LoVo (cell line): ENCODE measurements around the gene MOB3B.

Experiments
- DNase-seq: peaks from one replicate; pipeline ENCODE4 v3.0.0-alpha.2; 2016; ENCODE audit warnings: low spot score

MOB3B gene

DNA sequence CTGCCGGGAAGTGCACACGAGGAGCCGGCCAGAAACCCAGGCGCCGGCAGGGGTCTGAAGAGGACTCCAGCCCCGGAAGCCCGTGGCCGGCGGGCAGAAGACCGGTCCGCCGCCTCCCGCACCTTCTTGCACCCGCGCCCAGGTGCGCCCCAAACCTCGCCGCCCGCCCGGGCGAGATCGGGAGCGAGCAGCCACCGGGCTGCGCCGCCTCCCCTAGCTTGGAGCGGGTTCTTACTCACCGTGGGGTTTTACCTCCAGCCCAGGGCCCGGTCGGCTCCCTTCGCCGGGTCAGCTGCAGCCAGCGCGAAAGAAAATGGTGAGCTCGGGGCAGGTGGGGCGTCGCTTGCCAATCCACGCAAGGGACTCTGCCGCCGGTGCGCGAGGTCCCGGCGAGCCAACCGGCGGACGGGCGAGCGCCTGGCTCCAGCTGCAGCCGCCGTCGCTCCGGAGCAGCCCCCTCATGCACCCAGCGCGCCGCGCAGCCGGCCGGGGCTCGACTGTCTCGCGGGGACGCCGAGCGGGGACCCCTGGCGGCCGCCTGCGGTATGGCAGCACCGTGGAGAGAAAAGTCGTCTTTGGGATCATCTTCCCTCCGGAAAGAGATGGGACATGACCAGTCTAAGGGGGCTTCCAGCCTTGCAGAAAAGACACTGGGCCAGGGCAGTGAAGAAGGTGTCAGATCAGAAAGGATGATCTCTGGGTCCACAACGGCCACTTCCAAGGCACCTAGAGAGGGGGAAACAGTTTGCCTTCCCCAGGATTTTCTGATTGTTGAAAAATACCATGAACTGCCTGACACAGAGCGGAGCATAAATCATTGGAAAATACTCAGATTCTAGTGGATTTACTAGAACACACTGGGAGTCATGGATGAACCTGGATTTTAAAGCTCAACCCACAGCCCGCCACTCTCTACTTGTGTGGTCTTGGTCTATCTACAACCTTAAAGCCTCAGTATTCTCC is at the start of gene MOB3B:
Gene MOB3B, minus strand, starts transcription at position 499 of the 963 bp plus-strand sequence. CDS start 74,264 bp downstream, outside the sequence.
- peak; percentile 75 for DNase-seq

- DNase-seq: peak; percentile 96
Measured at GRCh38 chr9:27573634-27574590, 44.3 kb upstream of the MOB3B start.

- DNase-seq: peak; percentile 78
Measured at GRCh38 chr9:27572918-27573633, 43.5 kb upstream of the MOB3B start, which contains the start of gene C9orf72. TSS of gene C9orf72 (minus strand) at chr9:27573481. CDS start at chr9:27567120, 6,361 bp downstream.

GRCh38 chr9:27572566-27572917 is 42.9 kb upstream of the MOB3B start:
- peak; percentile 25 for DNase-seq

GRCh38 chr9:27572061-27572460 is 42.4 kb upstream of the MOB3B start:
- no peak for DNase-seq

DNA sequence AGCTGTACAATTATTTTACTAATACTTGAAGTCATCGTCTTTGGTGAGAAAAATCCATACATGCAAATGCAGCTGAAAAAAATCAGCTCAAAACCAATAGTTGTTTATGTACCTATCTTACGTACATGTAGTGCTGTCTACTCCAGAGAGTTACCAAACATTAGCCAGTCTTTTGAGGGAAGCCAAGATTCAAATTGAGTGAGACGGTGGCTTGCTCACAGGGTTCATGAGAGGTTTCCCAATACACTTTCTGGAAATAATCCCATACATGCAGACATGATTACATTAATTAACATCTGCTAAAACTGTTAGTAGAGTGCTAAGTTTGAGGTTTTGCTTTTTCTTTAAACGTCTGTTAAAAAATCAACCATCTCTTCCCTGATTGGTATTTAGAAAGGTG is 41.4 kb upstream of the MOB3B start:
- DNase-seq: no peak

DNA sequence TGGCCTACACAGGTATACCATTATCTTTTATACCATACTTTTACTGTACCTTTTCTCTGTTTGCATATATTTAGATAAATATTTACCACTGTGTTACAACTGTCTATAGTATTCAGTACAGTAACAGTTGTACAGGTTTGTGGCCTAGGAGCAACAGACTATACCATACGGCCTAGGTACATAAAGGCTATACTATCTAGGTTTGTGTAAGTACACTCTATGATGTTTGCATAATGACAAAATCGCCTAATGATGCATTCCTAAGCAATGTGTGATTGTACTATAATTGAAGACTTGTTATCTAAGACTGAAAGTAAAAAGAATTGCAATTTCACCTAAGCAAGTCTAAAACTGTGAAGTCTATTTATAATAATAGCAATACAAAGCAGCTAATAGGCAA is 39.8 kb upstream of the MOB3B start:
- DNase-seq: peak; percentile 15

DNA sequence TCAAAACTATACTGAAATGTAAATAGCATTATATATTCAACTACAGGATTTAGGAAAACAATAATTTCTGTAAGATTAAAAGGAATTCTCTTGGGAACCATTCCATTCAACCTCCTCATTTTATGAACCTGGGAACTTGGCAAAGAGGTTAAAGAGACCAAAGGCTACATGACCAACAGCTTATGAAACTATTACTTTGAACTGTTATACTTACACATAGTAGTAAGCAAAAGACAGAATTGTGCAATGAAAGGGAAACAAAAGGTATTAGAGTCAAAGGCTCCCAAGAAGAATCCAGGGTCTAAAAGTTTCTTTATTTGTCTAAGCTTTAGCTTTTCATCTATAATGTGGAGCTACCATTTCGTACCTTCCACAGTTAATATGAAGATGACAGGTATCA is 36.5 kb upstream of the MOB3B start:
- no peak for DNase-seq

DNA sequence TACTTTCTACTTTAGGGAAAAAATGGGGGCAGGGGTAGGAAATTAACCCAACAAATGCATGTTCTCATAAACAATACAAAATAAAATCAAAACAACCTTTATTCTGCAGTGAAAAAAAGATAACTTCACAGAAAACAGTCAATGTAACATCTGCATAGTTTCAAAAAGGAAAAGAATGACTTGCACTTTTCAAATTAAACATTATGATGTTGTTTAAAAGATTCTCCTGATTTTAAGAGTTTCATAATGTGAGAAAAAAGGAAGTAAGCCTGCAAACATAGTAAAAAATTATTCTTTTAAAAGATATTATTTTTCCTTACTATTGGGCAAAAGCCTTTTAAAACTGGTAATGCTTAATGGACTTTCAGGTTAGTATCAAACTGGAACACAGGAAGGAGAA is 36.1 kb upstream of the MOB3B start:
- no peak for DNase-seq

- no peak for DNase-seq
Measured at GRCh38 chr9:27564670-27565069, 35.1 kb upstream of the MOB3B start.

GRCh38 chr9:27563738-27564430 is 34.3 kb upstream of the MOB3B start:
- DNase-seq: no peak

GRCh38 chr9:27561685-27562084 is 32.1 kb upstream of the MOB3B start:
- no peak for DNase-seq

DNA sequence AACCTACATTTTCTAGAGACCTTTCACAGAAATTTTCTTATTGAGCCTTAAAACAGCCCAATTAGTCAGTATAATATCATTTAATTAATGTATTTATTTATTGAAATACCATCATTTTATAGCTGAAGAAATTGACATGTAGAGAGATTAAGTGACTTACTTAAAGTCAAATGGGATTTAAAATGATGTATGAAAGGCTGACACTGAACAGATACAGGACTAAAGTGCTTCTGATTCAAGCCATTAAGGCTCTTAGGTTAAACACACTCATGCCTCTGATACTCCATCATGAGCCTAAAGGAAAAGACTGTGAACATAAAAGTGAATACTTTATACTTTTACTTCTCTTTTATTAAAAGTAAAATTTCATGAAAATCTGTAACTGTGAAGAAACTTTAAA is 30.8 kb upstream of the MOB3B start:
- no peak for DNase-seq

GRCh38 chr9:27558307-27558706 is 28.7 kb upstream of the MOB3B start:
- no peak for DNase-seq

- DNase-seq: no peak
Measured at GRCh38 chr9:27556470-27556869, 26.9 kb upstream of the MOB3B start.

GRCh38 chr9:27554712-27555111 is 25.1 kb upstream of the MOB3B start:
- DNase-seq: no peak

- no peak for DNase-seq
Measured at GRCh38 chr9:27549196-27549755, 19.7 kb upstream of the MOB3B start.

- DNase-seq: no peak
Measured at GRCh38 chr9:27548055-27548741, 18.6 kb upstream of the MOB3B start.

GRCh38 chr9:27545471-27545870 is 15.9 kb upstream of the MOB3B start:
- no peak for DNase-seq

- DNase-seq: no peak
Measured at GRCh38 chr9:27542508-27542907, 12.9 kb upstream of the MOB3B start.
